Measurements from ENCODE around the gene FOXN1.

DNA sequence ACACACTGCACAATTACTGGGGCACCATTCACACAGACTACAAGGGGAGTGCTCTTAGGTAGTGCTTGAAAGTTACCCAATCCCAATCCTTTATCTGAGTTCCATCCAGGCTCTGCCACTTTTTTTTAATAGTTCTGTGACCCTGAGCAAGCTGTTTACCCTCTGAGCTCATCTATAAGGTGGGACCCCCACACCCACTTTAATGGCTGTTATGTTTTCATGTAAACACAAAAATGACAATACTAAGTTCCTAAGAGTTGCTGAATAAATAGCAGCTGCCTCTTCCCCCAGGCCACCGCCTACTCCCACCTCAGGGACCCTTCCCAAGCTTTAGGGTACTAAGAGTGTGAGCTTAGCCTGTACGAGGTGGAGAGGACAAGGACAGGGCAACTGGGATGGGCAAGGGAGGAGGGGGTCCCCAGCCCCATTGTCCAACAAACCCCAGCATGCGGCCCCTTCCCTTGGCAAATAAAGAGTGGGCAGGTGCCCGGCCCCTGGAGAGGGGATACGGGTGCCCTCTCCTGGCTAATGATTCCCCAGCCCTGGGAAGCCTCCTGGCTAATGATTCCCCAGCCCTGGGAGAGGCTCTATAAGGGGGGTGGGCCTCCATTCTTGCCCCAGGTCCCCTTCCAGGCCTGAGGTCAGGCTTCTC, 18.1 kb upstream of the FOXN1 start:
- TF ChIP-seq, protein P1, sequence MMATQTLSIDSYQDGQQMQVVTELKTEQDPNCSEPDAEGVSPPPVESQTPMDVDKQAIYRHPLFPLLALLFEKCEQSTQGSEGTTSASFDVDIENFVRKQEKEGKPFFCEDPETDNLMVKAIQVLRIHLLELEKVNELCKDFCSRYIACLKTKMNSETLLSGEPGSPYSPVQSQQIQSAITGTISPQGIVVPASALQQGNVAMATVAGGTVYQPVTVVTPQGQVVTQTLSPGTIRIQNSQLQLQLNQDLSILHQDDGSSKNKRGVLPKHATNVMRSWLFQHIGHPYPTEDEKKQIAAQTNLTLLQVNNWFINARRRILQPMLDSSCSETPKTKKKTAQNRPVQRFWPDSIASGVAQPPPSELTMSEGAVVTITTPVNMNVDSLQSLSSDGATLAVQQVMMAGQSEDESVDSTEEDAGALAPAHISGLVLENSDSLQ (IDR thresholded peaks at IDR 0.05) = no peak
- no peak for TF ChIP-seq USF2 (IDR thresholded peaks at IDR 0.05; ENCODE audit: borderline replicate concordance, low read depth, low read length)

All from GM12878 (cell line).